C4-2B (cell line): ENCODE data around the gene ARSB.

Source experiments
- H3K27ac ChIP-seq: fragments of 450-650 bp; 2 replicates; pipeline ENCODE4 v1.5.1; 2017
- ZFX ChIP-seq: fragments of 450-650 bp; IDR thresholded peaks from 2 replicates; pipeline ENCODE4 v1.6.1; 2017
- TF ChIP-seq, protein P1 (sequence below): fragments of 450-650 bp; conservative IDR thresholded peaks from 2 replicates; pipeline ENCODE4 v1.5.1; 2017; ENCODE audit warnings: mild to moderate bottlenecking

ARSB gene

GRCh38 chr5:78793907-78794662, 191.0 kb downstream of the ARSB start:
- no peak overlapping the region for H3K27ac ChIP-seq

DNA sequence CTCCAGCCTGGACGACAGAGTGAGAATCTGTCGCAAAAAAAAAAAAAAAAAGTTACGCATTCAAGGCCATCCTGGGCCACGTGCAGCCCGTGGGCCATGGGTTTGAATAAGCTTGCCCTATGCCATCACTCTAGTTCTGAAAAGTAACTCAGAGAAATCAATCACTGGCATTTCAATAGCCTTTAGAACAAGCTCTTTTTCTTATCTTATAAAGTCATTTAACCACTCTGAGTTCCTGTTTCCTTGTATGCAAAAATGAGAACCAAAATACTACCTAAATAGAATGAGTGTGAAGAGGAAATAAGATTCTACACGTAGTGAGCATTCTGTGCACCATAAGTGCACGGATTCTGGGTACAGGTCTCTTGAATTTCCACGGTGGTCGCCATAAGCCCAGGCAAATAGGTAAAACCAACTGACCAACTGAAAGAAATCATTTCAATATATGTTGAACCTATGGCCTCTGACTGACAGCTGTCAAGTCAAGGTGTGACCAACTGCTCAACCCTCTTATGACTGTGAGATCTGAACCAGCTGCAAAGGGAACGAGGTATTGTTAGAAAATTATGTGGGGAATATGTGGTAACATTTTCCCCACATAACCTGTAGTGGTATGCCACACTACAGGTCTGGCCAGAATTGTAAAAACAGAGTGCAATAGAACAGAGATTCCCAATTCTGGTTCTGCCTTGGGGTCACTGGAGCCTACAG, 192.6 kb downstream of the ARSB start:
- H3K27ac ChIP-seq = no peak overlapping the region
- TF ChIP-seq ZFX = no peak
- TF ChIP-seq, protein P1, sequence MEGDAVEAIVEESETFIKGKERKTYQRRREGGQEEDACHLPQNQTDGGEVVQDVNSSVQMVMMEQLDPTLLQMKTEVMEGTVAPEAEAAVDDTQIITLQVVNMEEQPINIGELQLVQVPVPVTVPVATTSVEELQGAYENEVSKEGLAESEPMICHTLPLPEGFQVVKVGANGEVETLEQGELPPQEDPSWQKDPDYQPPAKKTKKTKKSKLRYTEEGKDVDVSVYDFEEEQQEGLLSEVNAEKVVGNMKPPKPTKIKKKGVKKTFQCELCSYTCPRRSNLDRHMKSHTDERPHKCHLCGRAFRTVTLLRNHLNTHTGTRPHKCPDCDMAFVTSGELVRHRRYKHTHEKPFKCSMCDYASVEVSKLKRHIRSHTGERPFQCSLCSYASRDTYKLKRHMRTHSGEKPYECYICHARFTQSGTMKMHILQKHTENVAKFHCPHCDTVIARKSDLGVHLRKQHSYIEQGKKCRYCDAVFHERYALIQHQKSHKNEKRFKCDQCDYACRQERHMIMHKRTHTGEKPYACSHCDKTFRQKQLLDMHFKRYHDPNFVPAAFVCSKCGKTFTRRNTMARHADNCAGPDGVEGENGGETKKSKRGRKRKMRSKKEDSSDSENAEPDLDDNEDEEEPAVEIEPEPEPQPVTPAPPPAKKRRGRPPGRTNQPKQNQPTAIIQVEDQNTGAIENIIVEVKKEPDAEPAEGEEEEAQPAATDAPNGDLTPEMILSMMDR = no peak

More at GRCh38 chr5:78793907-78794662, 191.0 kb downstream of the ARSB start:
- TF ChIP-seq, protein P1 = no peak
- no peak for TF ChIP-seq ZFX

- no peak for TF ChIP-seq ZFX
- TF ChIP-seq, protein P1 = no peak
- H3K27ac ChIP-seq = no peak overlapping the region
Measured at GRCh38 chr5:78791501-78792100, 193.5 kb downstream of the ARSB start.

GRCh38 chr5:78787783-78788182, 197.3 kb downstream of the ARSB start:
- TF ChIP-seq, protein P1 = no peak
- TF ChIP-seq ZFX = no peak
- H3K27ac ChIP-seq = no peak overlapping the region

- H3K27ac ChIP-seq = no peak overlapping the region
- TF ChIP-seq, protein P1 = no peak
- TF ChIP-seq ZFX = no peak
Measured at GRCh38 chr5:78785454-78785853, 199.7 kb downstream of the ARSB start.

DNA sequence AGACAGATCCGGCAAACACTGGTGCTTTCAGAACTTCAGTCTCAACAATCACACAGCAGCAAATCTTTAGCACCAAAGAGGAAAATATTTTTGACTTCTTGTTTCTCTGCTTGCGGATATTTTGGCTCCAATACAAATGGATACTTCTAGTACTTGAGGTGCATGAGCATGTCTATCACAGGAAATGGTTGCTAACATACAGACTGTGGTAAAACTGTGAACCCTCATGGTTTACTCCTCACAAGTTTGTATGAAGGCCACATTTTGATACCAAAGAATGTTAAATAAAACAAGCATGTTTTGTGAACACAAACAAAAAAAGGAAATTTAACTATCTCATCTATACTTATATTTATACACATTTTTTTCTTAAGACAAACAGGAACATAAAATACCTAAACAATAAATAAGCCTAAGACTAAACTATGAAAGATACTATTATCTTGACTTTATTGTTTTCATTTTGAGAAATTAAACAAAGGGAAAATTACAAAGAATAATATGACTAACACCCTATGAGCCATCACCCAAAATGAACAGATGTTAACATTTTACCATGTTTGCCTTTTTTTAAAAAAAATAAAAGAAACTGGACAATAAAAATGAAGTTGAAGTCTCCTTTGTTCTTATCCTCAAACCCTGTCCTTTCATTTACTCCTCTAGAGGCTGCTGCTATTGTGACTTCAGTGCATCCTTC, 201.5 kb downstream of the ARSB start:
- no peak overlapping the region for H3K27ac ChIP-seq
- TF ChIP-seq ZFX = no peak
- TF ChIP-seq, protein P1 = no peak
